ENCODE results near the gene CYP26C1.

The CYP26C1 gene

DNA sequence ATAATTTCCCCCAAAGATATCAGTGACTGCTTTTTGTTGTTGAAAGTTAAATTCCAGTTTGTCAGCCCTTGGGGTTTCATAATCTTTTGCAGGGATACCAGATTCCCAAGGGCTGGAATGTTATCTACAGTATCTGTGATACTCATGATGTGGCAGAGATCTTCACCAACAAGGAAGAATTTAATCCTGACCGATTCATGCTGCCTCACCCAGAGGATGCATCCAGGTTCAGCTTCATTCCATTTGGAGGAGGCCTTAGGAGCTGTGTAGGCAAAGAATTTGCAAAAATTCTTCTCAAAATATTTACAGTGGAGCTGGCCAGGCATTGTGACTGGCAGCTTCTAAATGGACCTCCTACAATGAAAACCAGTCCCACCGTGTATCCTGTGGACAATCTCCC lies 16.3 kb downstream of the CYP26C1 start:
- TF ChIP-seq GLIS1 (tag by site-specific recombination; IDR thresholded peaks at IDR 0.05) (peak; percentile 45; the same call in 1 of the 2 replicates), ZBTB17 (tag by site-specific recombination; IDR thresholded peaks at IDR 0.05) (peak; percentile 38; the same call in 1 of the 2 replicates), ZNF354C (tag by site-specific recombination; IDR thresholded peaks at IDR 0.05; ENCODE audit: borderline replicate concordance, low read depth) (no peak)
- H3K4me3 ChIP-seq (ENCODE audit: low read depth, low read length), result no peak overlapping the region
- no peaks in the 10 kb centered on the region for H3K36me3 ChIP-seq (ENCODE audit: control insufficient read depth in 2 of 2, insufficient read depth in 1 of 2, low read length in 2 of 2)
- no peaks in the 10 kb centered on the region; the same call in none of the 2 replicates for H3K4me1 ChIP-seq (ENCODE audit: control insufficient read depth, insufficient read depth, low read length)
- H3K27ac ChIP-seq (ENCODE audit: extremely low read depth, low read depth, low read length), result no peak overlapping the region
- H3K9me3 ChIP-seq (ENCODE audit: control insufficient read depth, insufficient read depth, low read depth, low read length), result no peaks in the 10 kb centered on the region
- POLR2A ChIA-PET, result no interaction called here
- CTCF ChIA-PET, result interaction anchor here (0.8 to 3.1 kb wide), 10 partner anchors 9 to 299 kb away, joined by 3 to 17 read pairs (median 3); no protein-coding TSS in a partner anchor

DNA sequence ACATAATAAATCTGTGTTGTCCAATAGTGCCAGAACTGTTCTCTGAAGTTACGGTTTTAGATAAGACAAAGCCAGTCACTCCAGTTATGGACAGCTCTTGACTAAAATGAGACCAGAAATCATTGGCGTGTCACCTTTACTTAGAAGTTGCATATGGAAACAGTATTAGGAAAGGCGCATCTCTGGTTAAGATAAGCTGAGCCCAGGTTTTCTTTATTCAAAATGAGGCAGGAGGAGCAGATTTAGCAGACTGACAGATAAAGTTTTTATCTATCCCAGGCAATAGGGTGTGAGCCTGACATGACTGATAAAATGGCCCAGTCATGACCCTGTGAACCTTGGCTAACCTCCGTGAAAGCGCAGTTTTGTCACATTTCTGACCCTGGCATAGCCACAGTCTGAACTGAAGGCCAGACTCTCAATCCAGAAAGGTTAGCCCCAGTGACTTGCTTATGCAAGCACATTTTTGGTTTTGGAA lies 17.3 kb downstream of the CYP26C1 start:
- no peak for TF ChIP-seq GFI1B (tag by site-specific recombination; IDR thresholded peaks at IDR 0.05)
- TF ChIP-seq ZNF670 (tag by site-specific recombination; IDR thresholded peaks at IDR 0.05; ENCODE audit: low read depth), result no peak
- no peak for TF ChIP-seq ZNF785 (tag by site-specific recombination; IDR thresholded peaks at IDR 0.05)
- TF ChIP-seq, protein P1, sequence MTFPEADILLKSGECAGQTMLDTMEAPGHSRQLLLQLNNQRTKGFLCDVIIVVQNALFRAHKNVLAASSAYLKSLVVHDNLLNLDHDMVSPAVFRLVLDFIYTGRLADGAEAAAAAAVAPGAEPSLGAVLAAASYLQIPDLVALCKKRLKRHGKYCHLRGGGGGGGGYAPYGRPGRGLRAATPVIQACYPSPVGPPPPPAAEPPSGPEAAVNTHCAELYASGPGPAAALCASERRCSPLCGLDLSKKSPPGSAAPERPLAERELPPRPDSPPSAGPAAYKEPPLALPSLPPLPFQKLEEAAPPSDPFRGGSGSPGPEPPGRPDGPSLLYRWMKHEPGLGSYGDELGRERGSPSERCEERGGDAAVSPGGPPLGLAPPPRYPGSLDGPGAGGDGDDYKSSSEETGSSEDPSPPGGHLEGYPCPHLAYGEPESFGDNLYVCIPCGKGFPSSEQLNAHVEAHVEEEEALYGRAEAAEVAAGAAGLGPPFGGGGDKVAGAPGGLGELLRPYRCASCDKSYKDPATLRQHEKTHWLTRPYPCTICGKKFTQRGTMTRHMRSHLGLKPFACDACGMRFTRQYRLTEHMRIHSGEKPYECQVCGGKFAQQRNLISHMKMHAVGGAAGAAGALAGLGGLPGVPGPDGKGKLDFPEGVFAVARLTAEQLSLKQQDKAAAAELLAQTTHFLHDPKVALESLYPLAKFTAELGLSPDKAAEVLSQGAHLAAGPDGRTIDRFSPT (tag by site-specific recombination; IDR thresholded peaks at IDR 0.05), result no peak
- TF ChIP-seq, protein P2, sequence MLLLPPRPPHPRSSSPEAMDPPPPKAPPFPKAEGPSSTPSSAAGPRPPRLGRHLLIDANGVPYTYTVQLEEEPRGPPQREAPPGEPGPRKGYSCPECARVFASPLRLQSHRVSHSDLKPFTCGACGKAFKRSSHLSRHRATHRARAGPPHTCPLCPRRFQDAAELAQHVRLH (tag by site-specific recombination; IDR thresholded peaks at IDR 0.05), result no peak
- H3K4me3 ChIP-seq (ENCODE audit: low read depth, low read length), result no peak overlapping the region
- ChIA-PET POLR2A (no interaction called here), CTCF (interaction anchor here (0.7 to 4.2 kb wide), 12 partner anchors 10 to 298 kb away, joined by 3 to 36 read pairs (median 3); no protein-coding TSS in a partner anchor)
- H3K36me3 ChIP-seq (ENCODE audit: control insufficient read depth in 2 of 2, insufficient read depth in 1 of 2, low read length in 2 of 2), result no peaks in the 10 kb centered on the region
- H3K27ac ChIP-seq (ENCODE audit: extremely low read depth, low read depth, low read length), result no peak overlapping the region
- H3K9me3 ChIP-seq (ENCODE audit: control insufficient read depth, insufficient read depth, low read depth, low read length), result no peaks in the 10 kb centered on the region
- H3K4me1 ChIP-seq (ENCODE audit: control insufficient read depth, insufficient read depth, low read length), result no peaks in the 10 kb centered on the region; the same call in none of the 2 replicates

DNA sequence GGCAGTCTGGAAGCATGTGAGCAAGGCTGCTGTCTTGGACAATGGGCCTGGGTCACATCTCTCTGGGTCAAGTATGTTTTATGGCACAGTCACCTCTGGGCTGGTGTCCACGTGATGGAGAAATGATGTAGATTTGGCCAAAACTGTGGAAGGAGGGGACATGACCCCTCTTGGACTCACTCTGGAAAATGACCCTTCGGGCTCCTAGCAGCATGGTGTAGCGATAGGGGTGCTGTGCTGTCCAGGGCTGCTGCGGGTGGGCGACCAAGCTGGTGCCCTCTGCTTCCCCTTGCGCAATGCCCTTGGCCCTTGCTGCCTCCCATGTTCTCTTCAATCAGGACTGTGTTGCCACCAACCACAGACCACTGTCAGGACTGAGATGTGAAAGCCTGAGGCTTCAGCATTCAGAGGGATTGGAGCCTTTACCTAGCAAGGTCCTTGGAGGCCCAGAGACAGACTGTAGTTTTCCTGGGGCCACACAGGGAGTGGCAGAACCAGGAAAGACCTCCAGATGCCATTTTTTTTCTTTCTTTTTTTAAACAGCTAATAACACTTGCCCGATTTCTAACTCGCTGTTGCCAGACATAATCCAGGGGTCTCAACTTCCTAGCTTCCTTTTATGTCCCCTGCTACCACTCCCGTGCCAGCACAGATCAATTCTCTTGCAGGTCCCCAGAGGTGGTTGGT lies 19.2 kb downstream of the CYP26C1 start:
- ChIA-PET CTCF (interaction anchor here (0.5 to 4.2 kb wide), 60 partner anchors 9 to 622 kb away, joined by 3 to 36 read pairs (median 4); partner anchors contain the start of gene FRA10AC1), POLR2A (no interaction called here)
- no peaks in the 10 kb centered on the region for H3K36me3 ChIP-seq (ENCODE audit: control insufficient read depth in 2 of 2, insufficient read depth in 1 of 2, low read length in 2 of 2)

DNA sequence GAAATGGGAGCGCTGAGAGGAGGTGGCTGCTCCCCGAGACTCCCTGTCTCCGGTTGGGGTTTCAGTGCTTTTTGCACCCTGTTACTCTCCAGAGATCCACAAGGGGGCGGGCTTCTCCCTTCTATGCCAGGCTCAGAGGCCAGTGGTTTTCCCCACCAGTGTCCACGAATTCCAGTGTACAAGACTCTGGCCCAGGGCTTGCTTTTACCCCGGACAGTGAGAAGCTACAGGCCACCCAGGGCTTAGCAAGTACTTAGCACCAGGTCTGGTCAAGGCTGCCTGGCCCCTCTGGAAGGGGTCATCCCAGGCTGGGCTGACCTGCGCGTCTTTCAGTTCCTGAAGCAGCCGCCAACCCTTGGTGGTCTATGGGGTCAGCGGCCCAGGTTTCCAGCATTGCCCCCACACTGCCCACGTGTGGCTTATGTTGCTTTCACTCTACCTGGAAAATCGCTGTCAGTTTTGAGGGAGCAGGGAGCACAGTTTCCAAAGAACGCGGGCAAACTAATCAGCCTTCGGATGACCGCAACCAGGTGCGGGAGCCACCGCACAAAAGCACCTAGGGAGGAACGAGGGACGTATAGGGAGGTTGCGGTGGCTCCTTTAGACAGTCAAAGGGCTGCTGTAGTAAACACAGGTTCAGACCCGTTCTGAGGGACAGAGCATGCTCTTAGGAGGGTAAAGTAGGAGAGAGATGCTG lies 19.9 kb downstream of the CYP26C1 start:
- ChIA-PET POLR2A (no interaction called here), CTCF (interaction anchor here (0.6 to 4.2 kb wide), 55 partner anchors 8 to 1415 kb away, joined by 3 to 36 read pairs (median 4); partner anchors contain the start of gene FRA10AC1)
- Histone ChIP-seq H3K9me3 (ENCODE audit: control insufficient read depth, insufficient read depth, low read depth, low read length) (no peaks in the 10 kb centered on the region), H3K4me3 (ENCODE audit: low read depth, low read length) (no peak overlapping the region), H3K36me3 (ENCODE audit: control insufficient read depth in 2 of 2, insufficient read depth in 1 of 2, low read length in 2 of 2) (no peaks in the 10 kb centered on the region), H3K27ac (ENCODE audit: extremely low read depth, low read depth, low read length) (no peak overlapping the region), H3K4me1 (ENCODE audit: control insufficient read depth, insufficient read depth, low read length) (no peaks in the 10 kb centered on the region; the same call in none of the 2 replicates)
- TF ChIP-seq ZNF510 (tag by site-specific recombination; IDR thresholded peaks at IDR 0.05; ENCODE audit: insufficient replicate concordance) (no peak), ZNF777 (tag by site-specific recombination; IDR thresholded peaks at IDR 0.05; ENCODE audit: borderline replicate concordance) (no peak), ZSCAN30 (tag by site-specific recombination; IDR thresholded peaks at IDR 0.05) (0 out of 2 replicates have a peak, but pooled peaks have one; percentile 43), ZNF654 (tag by site-specific recombination; IDR thresholded peaks at IDR 0.05; ENCODE audit: low read depth) (peak; percentile 84), ZBTB48 (tag by site-specific recombination; IDR thresholded peaks at IDR 0.05) (no peak)
- TF ChIP-seq, protein P3, sequence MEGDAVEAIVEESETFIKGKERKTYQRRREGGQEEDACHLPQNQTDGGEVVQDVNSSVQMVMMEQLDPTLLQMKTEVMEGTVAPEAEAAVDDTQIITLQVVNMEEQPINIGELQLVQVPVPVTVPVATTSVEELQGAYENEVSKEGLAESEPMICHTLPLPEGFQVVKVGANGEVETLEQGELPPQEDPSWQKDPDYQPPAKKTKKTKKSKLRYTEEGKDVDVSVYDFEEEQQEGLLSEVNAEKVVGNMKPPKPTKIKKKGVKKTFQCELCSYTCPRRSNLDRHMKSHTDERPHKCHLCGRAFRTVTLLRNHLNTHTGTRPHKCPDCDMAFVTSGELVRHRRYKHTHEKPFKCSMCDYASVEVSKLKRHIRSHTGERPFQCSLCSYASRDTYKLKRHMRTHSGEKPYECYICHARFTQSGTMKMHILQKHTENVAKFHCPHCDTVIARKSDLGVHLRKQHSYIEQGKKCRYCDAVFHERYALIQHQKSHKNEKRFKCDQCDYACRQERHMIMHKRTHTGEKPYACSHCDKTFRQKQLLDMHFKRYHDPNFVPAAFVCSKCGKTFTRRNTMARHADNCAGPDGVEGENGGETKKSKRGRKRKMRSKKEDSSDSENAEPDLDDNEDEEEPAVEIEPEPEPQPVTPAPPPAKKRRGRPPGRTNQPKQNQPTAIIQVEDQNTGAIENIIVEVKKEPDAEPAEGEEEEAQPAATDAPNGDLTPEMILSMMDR (tag by site-specific recombination; IDR thresholded peaks at IDR 0.05), result peak; percentile 54; the same call in 1 of the 2 replicates

More for the DNA sequence above, 19.2 kb downstream of the CYP26C1 start:
- Histone ChIP-seq H3K4me3 (ENCODE audit: low read depth, low read length) (no peak overlapping the region), H3K27ac (ENCODE audit: extremely low read depth, low read depth, low read length) (no peak overlapping the region), H3K9me3 (ENCODE audit: control insufficient read depth, insufficient read depth, low read depth, low read length) (no peaks in the 10 kb centered on the region), H3K4me1 (ENCODE audit: control insufficient read depth, insufficient read depth, low read length) (no peaks in the 10 kb centered on the region; the same call in none of the 2 replicates)
- TF ChIP-seq ZNF335 (tag by site-specific recombination; conservative IDR thresholded peaks at IDR 0.05), result peak; percentile 21; the same call in 1 of the 2 replicates
- TF ChIP-seq, protein P4, sequence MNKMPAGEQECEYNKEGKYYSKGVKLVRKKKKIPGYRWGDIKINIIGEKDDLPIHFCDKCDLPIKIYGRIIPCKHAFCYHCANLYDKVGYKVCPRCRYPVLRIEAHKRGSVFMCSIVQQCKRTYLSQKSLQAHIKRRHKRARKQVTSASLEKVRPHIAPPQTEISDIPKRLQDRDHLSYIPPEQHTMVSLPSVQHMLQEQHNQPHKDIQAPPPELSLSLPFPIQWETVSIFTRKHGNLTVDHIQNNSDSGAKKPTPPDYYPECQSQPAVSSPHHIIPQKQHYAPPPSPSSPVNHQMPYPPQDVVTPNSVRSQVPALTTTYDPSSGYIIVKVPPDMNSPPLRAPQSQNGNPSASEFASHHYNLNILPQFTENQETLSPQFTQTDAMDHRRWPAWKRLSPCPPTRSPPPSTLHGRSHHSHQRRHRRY (tag by site-specific recombination; IDR thresholded peaks at IDR 0.05), result no peak
